ENCODE measurements around the gene CYP26B1. TPM values are rescaled to one million over a fixed set of nuclear protein-coding genes. Genes with fewer than 3 reads are reported as not detected.

Gene CYP26B1
- total and polyA plus RNA-seq, 8 donors, result 3.1 to 7.6 (median 4.9) TPM

DNA sequence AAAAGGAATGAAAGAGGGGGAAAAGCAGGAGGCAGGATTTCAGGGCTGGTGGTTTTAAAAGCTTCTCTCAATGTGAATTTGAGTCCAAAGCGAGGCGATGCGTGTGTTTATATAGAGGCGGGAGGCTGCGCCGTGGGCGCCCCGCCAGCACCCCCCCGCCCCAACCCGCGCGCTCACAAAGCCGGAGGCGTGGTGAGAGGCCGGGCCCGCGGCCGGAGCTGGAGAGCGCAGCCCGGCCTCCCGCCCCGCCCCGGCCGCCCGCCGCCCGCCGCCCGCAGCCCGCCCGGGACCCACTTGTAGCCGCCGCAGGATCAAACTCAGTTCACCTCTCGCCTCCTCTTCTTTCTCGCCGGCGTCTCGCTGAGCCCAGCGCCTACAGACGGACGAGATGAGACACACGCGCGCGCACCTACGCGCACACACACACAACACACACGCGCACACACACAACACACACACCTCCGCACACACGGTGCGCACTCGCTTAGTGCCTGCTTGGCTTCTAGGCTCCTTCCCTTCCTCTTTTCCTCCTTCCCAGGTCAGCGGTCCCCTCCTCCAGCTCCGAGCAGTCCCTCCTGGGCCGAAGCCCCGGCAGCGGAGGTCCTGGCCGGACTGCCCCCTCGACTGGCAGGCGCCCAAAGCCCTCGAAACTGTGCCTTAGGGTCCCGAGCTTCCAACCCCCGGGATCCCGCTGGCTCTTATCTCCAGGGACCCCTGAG lies 1.3 kb upstream of the CYP26B1 start:
- intact Hi-C loops (cut with DNase I), result loop anchor here in 1 of 2 donors (5.0 kb wide), 1 partner anchor 602 kb away; no protein-coding TSS in a partner anchor
- ATAC-seq (peak; percentile 45), DNase-seq (peak in 3 of 4 donors; percentile 43 to 79 (median 78))
- H3K27me3 ChIP-seq, result peaks cover 54 to 94% of the 10 kb centered on the region in 2 donors
- no peaks in the 10 kb centered on the region for H3K36me3 ChIP-seq
- no peak overlapping the region for H3K27ac ChIP-seq
- H3K4me3 ChIP-seq, result peak overlapping the region; percentile 22 to 39
- peaks cover 31 to 58% of the 10 kb centered on the region in 2 donors for H3K4me1 ChIP-seq
- H3K9me3 ChIP-seq, result no peaks in the 10 kb centered on the region
- TF ChIP-seq, protein P1, sequence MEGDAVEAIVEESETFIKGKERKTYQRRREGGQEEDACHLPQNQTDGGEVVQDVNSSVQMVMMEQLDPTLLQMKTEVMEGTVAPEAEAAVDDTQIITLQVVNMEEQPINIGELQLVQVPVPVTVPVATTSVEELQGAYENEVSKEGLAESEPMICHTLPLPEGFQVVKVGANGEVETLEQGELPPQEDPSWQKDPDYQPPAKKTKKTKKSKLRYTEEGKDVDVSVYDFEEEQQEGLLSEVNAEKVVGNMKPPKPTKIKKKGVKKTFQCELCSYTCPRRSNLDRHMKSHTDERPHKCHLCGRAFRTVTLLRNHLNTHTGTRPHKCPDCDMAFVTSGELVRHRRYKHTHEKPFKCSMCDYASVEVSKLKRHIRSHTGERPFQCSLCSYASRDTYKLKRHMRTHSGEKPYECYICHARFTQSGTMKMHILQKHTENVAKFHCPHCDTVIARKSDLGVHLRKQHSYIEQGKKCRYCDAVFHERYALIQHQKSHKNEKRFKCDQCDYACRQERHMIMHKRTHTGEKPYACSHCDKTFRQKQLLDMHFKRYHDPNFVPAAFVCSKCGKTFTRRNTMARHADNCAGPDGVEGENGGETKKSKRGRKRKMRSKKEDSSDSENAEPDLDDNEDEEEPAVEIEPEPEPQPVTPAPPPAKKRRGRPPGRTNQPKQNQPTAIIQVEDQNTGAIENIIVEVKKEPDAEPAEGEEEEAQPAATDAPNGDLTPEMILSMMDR (IDR thresholded peaks at IDR 0.05), result no peak

DNA sequence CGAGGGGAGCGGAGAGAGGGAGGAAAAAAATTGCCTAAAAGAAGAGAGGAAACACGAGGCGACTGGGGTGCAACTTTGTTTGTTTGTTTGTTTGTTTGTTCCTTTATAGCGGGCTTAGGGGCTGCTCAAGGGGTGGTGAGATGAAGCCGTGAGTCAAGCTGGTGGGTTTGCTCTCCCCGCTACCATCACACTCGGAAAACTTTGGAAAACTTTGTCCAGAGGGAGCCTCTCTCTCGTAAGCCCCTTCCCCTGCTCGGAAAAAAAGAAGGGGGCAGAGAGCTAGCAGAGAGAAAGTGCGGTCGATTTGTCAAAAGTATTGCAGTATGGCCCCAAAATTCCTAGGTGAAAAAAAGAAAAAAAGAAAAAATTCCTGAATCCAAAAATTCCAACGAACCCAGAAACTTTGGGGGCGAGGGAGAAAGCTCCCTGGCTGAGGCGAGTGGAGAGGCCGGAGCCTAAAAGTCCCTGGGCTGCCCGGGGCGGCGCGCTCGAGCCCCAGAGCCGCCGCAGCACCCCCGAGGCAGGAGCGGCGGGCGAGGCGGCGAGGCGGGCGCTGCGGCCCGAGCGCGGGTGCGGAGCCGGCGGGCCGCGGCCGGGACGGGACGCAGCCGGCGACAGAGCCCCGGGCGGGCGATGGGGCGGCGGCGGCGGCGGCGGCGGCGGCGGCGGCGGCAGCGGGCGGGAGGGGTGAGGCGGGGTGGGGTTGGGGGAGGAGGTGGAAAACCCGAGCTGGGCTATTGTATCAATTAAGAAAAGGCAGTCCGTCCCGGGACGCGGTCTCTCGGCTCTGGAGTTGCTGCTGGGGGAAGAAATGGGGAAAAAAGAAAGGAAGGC lies 558 bp upstream of the CYP26B1 start:
- intact Hi-C loops (cut with DNase I), result loop anchor here in 1 of 2 donors (5.0 kb wide), 1 partner anchor 601 kb away; no protein-coding TSS in a partner anchor
- Histone ChIP-seq H3K36me3 (no peaks in the 10 kb centered on the region), H3K4me3 (peak overlapping the region; percentile 22 to 39), H3K9me3 (no peaks in the 10 kb centered on the region), H3K27ac (no peak overlapping the region), H3K27me3 (peaks cover 61 to 94% of the 10 kb centered on the region in 2 donors), H3K4me1 (peaks cover 38 to 66% of the 10 kb centered on the region in 2 donors)
- DNase-seq, result peak in 2 of 4 donors; percentile 19 to 28
- ATAC-seq, result no peak
- TF ChIP-seq, protein P1 (IDR thresholded peaks at IDR 0.05), result no peak

DNA sequence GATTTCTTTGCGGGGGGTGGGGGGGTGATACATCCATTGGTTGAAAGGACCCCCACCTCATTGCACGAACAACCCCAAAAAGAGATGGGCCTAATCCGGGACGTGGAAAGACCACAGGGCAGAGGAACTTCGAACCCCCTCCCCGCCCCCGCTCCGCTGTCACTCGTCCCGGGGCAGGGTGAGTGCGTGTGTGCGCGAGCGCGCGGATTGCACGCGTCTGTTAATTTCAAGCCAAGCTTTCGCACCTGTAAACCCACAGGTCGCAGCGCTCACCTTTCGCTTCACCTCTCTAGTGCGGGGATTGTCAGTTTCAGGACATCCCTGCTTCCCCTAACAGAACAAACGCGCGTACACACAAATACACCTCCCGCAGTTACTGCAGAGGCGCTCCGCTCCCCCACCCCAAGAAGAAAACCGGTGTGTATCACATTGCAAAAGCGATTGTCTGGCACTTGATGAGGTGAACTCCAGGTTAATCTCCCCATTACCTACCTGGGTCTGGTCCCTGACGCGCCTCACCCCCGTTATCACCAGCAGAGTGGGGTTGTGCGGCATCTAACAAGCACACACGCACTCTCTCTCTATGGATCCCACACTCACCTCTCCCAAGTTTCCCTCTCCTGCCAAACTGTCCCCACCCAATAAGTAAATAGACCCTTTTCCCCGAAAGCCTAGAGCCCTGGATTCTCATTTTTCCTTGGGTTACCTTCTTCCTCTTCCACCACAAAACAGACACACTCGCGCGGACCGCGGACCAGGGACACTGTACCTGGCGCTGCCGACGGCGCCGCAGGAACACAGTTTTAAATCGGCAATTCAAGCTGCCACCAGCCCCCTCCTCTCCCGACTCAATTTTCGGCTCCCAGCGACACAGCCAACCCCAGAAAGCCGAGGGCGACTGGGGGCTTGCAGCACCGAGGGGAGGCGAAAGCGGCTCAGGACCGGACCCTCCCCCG lies 1.0 kb downstream of the CYP26B1 start:
- Histone ChIP-seq H3K27me3 (peaks cover 61 to 97% of the 10 kb centered on the region in 2 donors), H3K27ac (no peak overlapping the region), H3K4me3 (peak overlapping the region; percentile 19 to 39), H3K36me3 (no peaks in the 10 kb centered on the region), H3K4me1 (peaks cover 43 to 74% of the 10 kb centered on the region in 2 donors), H3K9me3 (no peaks in the 10 kb centered on the region)
- TF ChIP-seq, protein P1 (IDR thresholded peaks at IDR 0.05), result no peak
- ATAC-seq, result no peak
- intact Hi-C loops (cut with DNase I), result loop anchor here in 1 of 2 donors (5.0 kb wide), 1 partner anchor 599 kb away; no protein-coding TSS in a partner anchor
- DNase-seq, result peak in 2 of 4 donors; percentile 25 to 67

DNA sequence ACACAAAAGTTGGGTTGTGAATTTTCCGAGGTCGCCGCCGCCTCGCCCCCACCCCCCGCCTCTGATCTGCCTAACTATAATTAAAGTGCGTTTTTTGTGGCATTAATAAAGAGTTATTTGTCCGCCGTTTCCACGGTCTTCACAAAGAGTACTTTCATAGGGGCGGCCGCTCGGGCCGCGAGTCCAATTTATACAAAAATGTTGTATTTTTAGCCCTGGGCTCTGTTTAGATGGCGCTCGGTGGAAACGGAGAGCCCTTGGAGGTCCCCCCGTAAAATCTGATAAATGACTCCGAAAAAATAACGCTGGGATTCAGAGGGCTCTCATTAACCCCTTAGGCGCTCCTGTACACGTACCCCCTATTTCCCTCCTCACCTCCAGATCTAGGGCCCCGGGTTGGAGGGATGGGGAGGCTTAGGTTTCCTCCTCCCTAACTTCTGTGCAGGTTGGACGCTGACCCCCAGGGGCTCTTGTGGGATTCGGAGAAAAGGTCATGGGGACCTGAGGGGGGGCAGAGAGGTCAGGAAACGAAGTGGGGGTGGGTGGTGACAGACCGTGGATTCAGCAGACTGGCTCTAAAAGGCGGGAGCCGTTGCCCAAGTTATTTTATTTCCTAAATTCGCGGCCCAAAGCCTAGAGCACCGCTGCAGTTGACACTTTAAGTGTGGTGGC lies 1.9 kb downstream of the CYP26B1 start:
- peak overlapping the region; percentile 20 to 39 for H3K4me3 ChIP-seq
- H3K27ac ChIP-seq, result no peak overlapping the region
- H3K36me3 ChIP-seq, result no peaks in the 10 kb centered on the region
- no peak for ATAC-seq
- peaks cover 43 to 74% of the 10 kb centered on the region in 2 donors for H3K4me1 ChIP-seq
- intact Hi-C loops (cut with DNase I), result loop anchor here in 1 of 2 donors (5.0 kb wide), 1 partner anchor 598 kb away; no protein-coding TSS in a partner anchor
- no peaks in the 10 kb centered on the region for H3K9me3 ChIP-seq
- peak in 1 of 4 donors; percentile 27 for DNase-seq
- peaks cover 61 to 94% of the 10 kb centered on the region in 2 donors for H3K27me3 ChIP-seq
- TF ChIP-seq, protein P1 (IDR thresholded peaks at IDR 0.05), result no peak
